GM12878 (cell line): ENCODE results near the gene CLIC3. TPM values are rescaled to one million over a fixed set of nuclear protein-coding genes. Genes with fewer than 3 reads are reported as not detected.

Source experiments
- ATAC-seq: fragments of 200-7000 bp; cut with Tn5 transposase; 3 replicates; pipeline ENCODE4 v1.9.1; 2020; ENCODE audit warnings: mild to moderate bottlenecking, moderate library complexity
- BruUV-seq: library from RNA; stranded (reverse); fragments of 400-500 nt; replicated peaks from 2 replicates; lab custom pipeline; 2021; lab: Mats Ljungman, UMichigan
- CTCF ChIA-PET: fragments of 300-600 bp; sonication (Branson Sonifier 250); formaldehyde crosslinking; extraction: SDS; loops from one replicate; lab custom pipeline; 2021; ENCODE audit warnings: inconsistent platforms; lab: Yijun Ruan, JAX
- POLR2A ChIA-PET: fragments of 350-600 bp; formaldehyde crosslinking; extraction: SDS; loops from one replicate; lab custom pipeline; 2021; ENCODE audit warnings: inconsistent platforms; lab: Charles Lee
- RAD21 ChIA-PET: fragments of 300-600 bp; sonication (Branson Sonifier 250); formaldehyde crosslinking; loops from one replicate; lab custom pipeline; 2023; ENCODE audit warnings: antibody characterized with exemption; ENCODE audit not compliant: unreplicated experiment; lab: Charles Lee
- SMC1A ChIA-PET: fragments of 300-600 bp; sonication (Branson Sonifier 250); formaldehyde crosslinking; loops from one replicate; lab custom pipeline; 2023; ENCODE audit not compliant: unreplicated experiment, uncharacterized antibody; lab: Charles Lee
- DNase-seq: peaks from one replicate; pipeline ENCODE4 v3.0.0-alpha.2; 2011; ENCODE audit warnings: low read depth, low spot score
- FAIRE-seq: peaks from 3 replicates; lab custom pipeline; 2011; peaks lifted over from hg19 to GRCh38; lab: Jason Lieb, UNC
- H2AFZ ChIP-seq: 2 replicates; pipeline ENCODE4 v1.6.0; 2011; ENCODE audit warnings: low read depth, low read length, control low read depth; ENCODE audit not compliant: control insufficient read depth
- H3K27ac ChIP-seq: 2 replicates; pipeline ENCODE4 v1.5.1; 2011; ENCODE audit warnings: control low read depth; ENCODE audit not compliant: control insufficient read depth, insufficient read depth
- H3K27me3 ChIP-seq, 2 experiments: replicated peaks in 1 of 2; 2 replicates each; pipeline versions ENCODE4 v1.6.0 to v1.6.1; 2011; ENCODE audit warnings: low read length in 1 of 2; ENCODE audit not compliant: control insufficient read depth in 2 of 2, insufficient read depth in 2 of 2
- H3K36me3 ChIP-seq, 2 experiments: 2 replicates each; pipeline ENCODE4 v1.5.1; 2011; ENCODE audit warnings: low read length in 1 of 2; ENCODE audit not compliant: control insufficient read depth in 2 of 2, insufficient read depth in 2 of 2
- H3K4me1 ChIP-seq: 2 replicates; pipeline ENCODE4 v1.6.1; 2011; ENCODE audit warnings: mild to moderate bottlenecking, low read length, moderate library complexity, mixed read lengths; ENCODE audit not compliant: control insufficient read depth, insufficient read depth
- H3K4me2 ChIP-seq: 2 replicates; pipeline ENCODE4 v1.6.0; 2011; ENCODE audit warnings: control low read depth; ENCODE audit not compliant: control insufficient read depth, insufficient read depth
- H3K4me3 ChIP-seq: fragments of 200-600 bp; sonication (generic); 2 replicates; pipeline ENCODE4 v1.5.1; 2016
- H3K79me2 ChIP-seq: 2 replicates; pipeline ENCODE4 v1.6.0; 2011; ENCODE audit warnings: low read length; ENCODE audit not compliant: control insufficient read depth, insufficient read depth
- H3K9ac ChIP-seq: 2 replicates; pipeline ENCODE4 v1.8.0; 2011; ENCODE audit warnings: low read length, control low read depth, mixed read lengths; ENCODE audit not compliant: control insufficient read depth, insufficient read depth
- H3K9me3 ChIP-seq: replicated peaks from 3 replicates; pipeline ENCODE4 v1.5.1; 2011; ENCODE audit warnings: mild to moderate bottlenecking, low read length; ENCODE audit not compliant: control insufficient read depth, insufficient read depth
- H4K20me1 ChIP-seq: 2 replicates; pipeline ENCODE4 v1.6.0; 2011; ENCODE audit not compliant: control insufficient read depth, insufficient read depth
- ASH2L ChIP-seq: fragments of 300-600, 200-600 bp; sonication (generic); IDR thresholded peaks from 2 replicates; pipeline ENCODE4 v1.6.1; 2017; ENCODE audit warnings: low read depth, mild to moderate bottlenecking, borderline replicate concordance
- ATF2 ChIP-seq: IDR thresholded peaks from 2 replicates; pipeline ENCODE4 v1.6.1; 2012; ENCODE audit warnings: low read length, inconsistent platforms
- BHLHE40 ChIP-seq, 2 experiments: fragments of 450-650 bp in 1 of 2; IDR thresholded peaks; 2 replicates each; pipeline ENCODE4 v1.6.1; 2011 to 2017; ENCODE audit warnings: low read depth in 2 of 2, borderline replicate concordance in 1 of 2, improper control_type of control experiment in 1 of 2, low read length in 1 of 2, mild to moderate bottlenecking in 1 of 2
- CEBPZ ChIP-seq: fragments of 150-350 bp; IDR thresholded peaks from 2 replicates; pipeline ENCODE4 v1.6.1; 2016; ENCODE audit warnings: low read depth, low read length
- CTCF ChIP-seq, 3 experiments: IDR thresholded peaks in 2 of 3; conservative IDR thresholded peaks in 1 of 3; 2 replicates each; pipeline ENCODE4 v1.5.1; 2011; ENCODE audit warnings: low read depth in 3 of 3, low read length in 3 of 3, mild to moderate bottlenecking in 3 of 3, control low read depth in 2 of 3, moderate library complexity in 2 of 3, inconsistent platforms in 1 of 3, mixed read lengths in 1 of 3; ENCODE audit not compliant: control insufficient read depth in 2 of 3, insufficient read depth in 1 of 3; ENCODE audit errors: extremely low read depth in 1 of 3
- DPF2 ChIP-seq: fragments of 450-650 bp; IDR thresholded peaks from 2 replicates; pipeline ENCODE4 v1.6.1; 2017; ENCODE audit warnings: mild to moderate bottlenecking
- EGR1 ChIP-seq, 2 experiments: IDR thresholded peaks; 1 replicate in 1 of 2; 2 replicates in 1 of 2; pipeline ENCODE4 v1.6.1; 2011 to 2012; ENCODE audit warnings: low read depth in 2 of 2, low read length in 2 of 2, borderline replicate concordance in 1 of 2, mild to moderate bottlenecking in 1 of 2, moderate library complexity in 1 of 2
- GATAD2B ChIP-seq: fragments of 450-650 bp; conservative IDR thresholded peaks from 2 replicates; pipeline ENCODE4 v1.6.1; 2017; ENCODE audit warnings: low read depth, mild to moderate bottlenecking, moderate library complexity
- MTA3 ChIP-seq: IDR thresholded peaks from 2 replicates; pipeline ENCODE4 v1.6.1; 2012; ENCODE audit warnings: low read length, inconsistent platforms, borderline replicate concordance
- NR2F1 ChIP-seq: fragments of 450-650 bp; conservative IDR thresholded peaks from 2 replicates; pipeline ENCODE4 v1.6.1; 2017; ENCODE audit warnings: mild to moderate bottlenecking
- RUNX3 ChIP-seq: IDR thresholded peaks from 2 replicates; pipeline ENCODE4 v1.6.1; 2012; ENCODE audit warnings: low read length, inconsistent platforms
- SMARCA5 ChIP-seq: fragments of 450-650 bp; IDR thresholded peaks from 2 replicates; pipeline ENCODE4 v1.6.1; 2017; ENCODE audit warnings: mild to moderate bottlenecking
- STAT1 ChIP-seq: fragments of 450-650 bp; conservative IDR thresholded peaks from 2 replicates; pipeline ENCODE4 v1.6.1; 2014; ENCODE audit warnings: antibody characterized with exemption, mild to moderate bottlenecking
- TCF3 ChIP-seq: IDR thresholded peaks from 2 replicates; pipeline ENCODE4 v1.6.1; 2012; ENCODE audit warnings: low read depth, mild to moderate bottlenecking, low read length, borderline replicate concordance; ENCODE audit not compliant: insufficient read depth
- ZNF217 ChIP-seq: fragments of 450-650 bp; IDR thresholded peaks from 2 replicates; pipeline ENCODE4 v1.6.1; 2017; ENCODE audit warnings: antibody characterized with exemption, mild to moderate bottlenecking
- WGBS: methylation state at CpG from one replicate; pipeline ENCODE4 v1.1.6; 2016; ENCODE audit warnings: low lambda C conversion rate; ENCODE audit not compliant: insufficient replicate concordance, insufficient coverage; ENCODE audit errors: missing lambda C conversion rate; 5-methylcytosine and 5-hydroxymethylcytosine counted together
- in situ Hi-C: fragments of 300-500 bp; cut with MboI; formaldehyde crosslinking; loops from 9 replicates; pipeline ENCODE4 v1.14.3; 2018; ENCODE audit warnings: mixed read lengths
- intact Hi-C: fragments of 100-400 bp; cut with micrococcal nuclease; formaldehyde crosslinking; loops from one replicate; pipeline ENCODE4 v1.14.2; 2022; ENCODE audit not compliant: unreplicated experiment
- polyA plus RNA-seq, 11 experiments: library from polyadenylated mRNA; depleted of rRNA in 4 of 11; unstranded in 6 of 11; stranded (reverse) in 5 of 11; fragments of >200 nt; fragmentation: Nextera tagmentation in 4 of 11; fragmentation: Illumina TruSeq in 1 of 11; extraction: Ambion mirVana in 4 of 11; extraction: Trizol in 1 of 11; gene quantifications; 1 replicate in 1 of 11; 2 replicates in 10 of 11; pipeline versions ENCODE4 v1.2.1 to v1.2.3, GENCODE V29; 2011 to 2016; ENCODE audit warnings: inconsistent platforms in 2 of 11, missing spikeins in 2 of 11, low read depth in 1 of 11
- total RNA-seq, 4 experiments: library from RNA; depleted of rRNA in 3 of 4; stranded (reverse); fragments of >200 nt in 3 of 4; fragmentation: Illumina TruSeq in 1 of 4; extraction: Trizol in 1 of 4; gene quantifications; 2 replicates each; pipeline versions ENCODE4 v1.2.1 to v1.2.3, GENCODE V29; 2013 to 2021

The CLIC3 gene
- total and polyA plus RNA-seq, 10 of the 15 experiments (the other 5 are each of a cell fraction or from before 2014, with no cell fraction given) = 0.31 TPM; not detected in 9

GRCh38 chr9:137028263-137029057, 32.1 kb upstream of the CLIC3 start:
- POLR2A ChIA-PET = interaction anchor here (0.5 to 1.0 kb wide), 2 partner anchors 36 to 142 kb away, joined by 4 read pairs; partner anchors contain the start of genes PAXX and TRAF2
- Histone ChIP-seq H3K36me3 (no peaks in the 10 kb centered on the region), H3K4me3 (peak overlapping the region; percentile 68), H3K4me2 (peak overlapping the region; percentile 77), H3K4me1 (peaks cover 40% of the 10 kb centered on the region), H3K27ac (no peak overlapping the region), H3K27me3 (peaks cover 0 to 2% of the 10 kb centered on the region in 2 experiments; a peak in 2 of 4 replicates), H3K79me2 (no peaks in the 10 kb centered on the region), H2AFZ (peak overlapping the region; percentile 34; the same call in 1 of the 2 replicates), H3K9ac (no peak overlapping the region), H4K20me1 (no peaks in the 10 kb centered on the region), H3K9me3 (no peaks in the 10 kb centered on the region)
- no TSS peak for BruUV-seq
- WGBS = under 1% methylated on average over 74 of the region's 98 CpGs
- DNase-seq (no peak), FAIRE-seq (no peak), ATAC-seq (peak; percentile 51)
- RAD21 ChIA-PET = interaction anchor here (1.2 to 2.1 kb wide), 8 partner anchors 18 to 262 kb away, joined by 3 to 23 read pairs (median 4); partner anchors contain the start of gene AJM1
- in situ Hi-C loops (no loop called here), intact Hi-C loops (no loop called here)
- CTCF ChIA-PET = interaction anchor here (0.7 to 4.7 kb wide), 42 partner anchors 10 to 263 kb away, joined by 3 to 65 read pairs (median 5); partner anchors contain the start of genes AJM1, C8G, CLIC3 and MAN1B1
- SMC1A ChIA-PET = interaction anchor here (1.3 to 2.1 kb wide), 3 partner anchors 40 to 80 kb away, joined by 4 to 14 read pairs (median 6); no protein-coding TSS in a partner anchor
- peak; percentile 0 to 68; a peak in 1 of 4 replicates for TF ChIP-seq BHLHE40 (IDR thresholded peaks at IDR 0.05; ENCODE audit: borderline replicate concordance in 1 of 2, low read depth in 2 of 2, low read length in 1 of 2)
- TF ChIP-seq MTA3 = no peak
- no peak for TF ChIP-seq STAT1
- no peak for TF ChIP-seq ZNF217
- TF ChIP-seq EGR1 (IDR thresholded peaks at IDR 0.05; ENCODE audit: borderline replicate concordance in 1 of 2, low read depth in 2 of 2, low read length in 2 of 2) = peak in 1 of 2 experiments; percentile 96; a peak in 2 of 3 replicates
- 0 out of 2 replicates have a peak, but pooled peaks have one; percentile 25 for TF ChIP-seq DPF2
- no peak for TF ChIP-seq NR2F1
- no peak for TF ChIP-seq CEBPZ
- TF ChIP-seq ATF2 = no peak
- TF ChIP-seq GATAD2B = 0 out of 2 replicates have a peak, but pooled peaks have one; percentile 47
- peak; percentile 48; the same call in 1 of the 2 replicates for TF ChIP-seq SMARCA5
- TF ChIP-seq RUNX3 = 0 out of 2 replicates have a peak, but pooled peaks have one; percentile 3
- no peak for TF ChIP-seq ASH2L
- TF ChIP-seq CTCF (IDR thresholded peaks at IDR 0.05 in 2 of 3, conservative IDR thresholded peaks at IDR 0.05 in 1 of 3; ENCODE audit: control insufficient read depth in 2 of 3, extremely low read depth in 1 of 3, insufficient read depth in 1 of 3, low read depth in 3 of 3, low read length in 3 of 3) = peak; percentile 34 to 72 (median 59); a peak in 5 of 6 replicates
- TF ChIP-seq TCF3 = peak; percentile 54; the same call in 1 of the 2 replicates
